GM12878 (cell line): ENCODE measurements around the gene B4GALT5. TPM values are rescaled to one million over a fixed set of nuclear protein-coding genes. Genes with fewer than 3 reads are reported as not detected.

Experiments used
- ATAC-seq: fragments of 200-7000 bp; cut with Tn5 transposase; 3 replicates; pipeline ENCODE4 v1.9.1; 2020; ENCODE audit warnings: mild to moderate bottlenecking, moderate library complexity
- BruUV-seq: library from RNA; stranded (reverse); fragments of 400-500 nt; replicated peaks from 2 replicates; lab custom pipeline; 2021; lab: Mats Ljungman, UMichigan
- CTCF ChIA-PET: fragments of 300-600 bp; sonication (Branson Sonifier 250); formaldehyde crosslinking; extraction: SDS; loops from one replicate; lab custom pipeline; 2021; ENCODE audit warnings: inconsistent platforms; lab: Yijun Ruan, JAX
- POLR2A ChIA-PET: fragments of 350-600 bp; formaldehyde crosslinking; extraction: SDS; loops from one replicate; lab custom pipeline; 2021; ENCODE audit warnings: inconsistent platforms; lab: Charles Lee
- RAD21 ChIA-PET: fragments of 300-600 bp; sonication (Branson Sonifier 250); formaldehyde crosslinking; loops from one replicate; lab custom pipeline; 2023; ENCODE audit warnings: antibody characterized with exemption; ENCODE audit not compliant: unreplicated experiment; lab: Charles Lee
- SMC1A ChIA-PET: fragments of 300-600 bp; sonication (Branson Sonifier 250); formaldehyde crosslinking; loops from one replicate; lab custom pipeline; 2023; ENCODE audit not compliant: unreplicated experiment, uncharacterized antibody; lab: Charles Lee
- DNase-seq: peaks from one replicate; pipeline ENCODE4 v3.0.0-alpha.2; 2011; ENCODE audit warnings: low read depth, low spot score
- FAIRE-seq: peaks from 3 replicates; lab custom pipeline; 2011; peaks lifted over from hg19 to GRCh38; lab: Jason Lieb, UNC
- H2AFZ ChIP-seq: 2 replicates; pipeline ENCODE4 v1.6.0; 2011; ENCODE audit warnings: low read depth, low read length, control low read depth; ENCODE audit not compliant: control insufficient read depth
- H3K27ac ChIP-seq: 2 replicates; pipeline ENCODE4 v1.5.1; 2011; ENCODE audit warnings: control low read depth; ENCODE audit not compliant: control insufficient read depth, insufficient read depth
- H3K27me3 ChIP-seq, 2 experiments: replicated peaks in 1 of 2; 2 replicates each; pipeline versions ENCODE4 v1.6.0 to v1.6.1; 2011; ENCODE audit warnings: low read length in 1 of 2; ENCODE audit not compliant: control insufficient read depth in 2 of 2, insufficient read depth in 2 of 2
- H3K36me3 ChIP-seq, 2 experiments: 2 replicates each; pipeline ENCODE4 v1.5.1; 2011; ENCODE audit warnings: low read length in 1 of 2; ENCODE audit not compliant: control insufficient read depth in 2 of 2, insufficient read depth in 2 of 2
- H3K4me1 ChIP-seq: 2 replicates; pipeline ENCODE4 v1.6.1; 2011; ENCODE audit warnings: mild to moderate bottlenecking, low read length, moderate library complexity, mixed read lengths; ENCODE audit not compliant: control insufficient read depth, insufficient read depth
- H3K4me2 ChIP-seq: 2 replicates; pipeline ENCODE4 v1.6.0; 2011; ENCODE audit warnings: control low read depth; ENCODE audit not compliant: control insufficient read depth, insufficient read depth
- H3K4me3 ChIP-seq: fragments of 200-600 bp; sonication (generic); 2 replicates; pipeline ENCODE4 v1.5.1; 2016
- H3K79me2 ChIP-seq: 2 replicates; pipeline ENCODE4 v1.6.0; 2011; ENCODE audit warnings: low read length; ENCODE audit not compliant: control insufficient read depth, insufficient read depth
- H3K9ac ChIP-seq: 2 replicates; pipeline ENCODE4 v1.8.0; 2011; ENCODE audit warnings: low read length, control low read depth, mixed read lengths; ENCODE audit not compliant: control insufficient read depth, insufficient read depth
- H3K9me3 ChIP-seq: replicated peaks from 3 replicates; pipeline ENCODE4 v1.5.1; 2011; ENCODE audit warnings: mild to moderate bottlenecking, low read length; ENCODE audit not compliant: control insufficient read depth, insufficient read depth
- H4K20me1 ChIP-seq: 2 replicates; pipeline ENCODE4 v1.6.0; 2011; ENCODE audit not compliant: control insufficient read depth, insufficient read depth
- ASH2L ChIP-seq: fragments of 300-600, 200-600 bp; sonication (generic); IDR thresholded peaks from 2 replicates; pipeline ENCODE4 v1.6.1; 2017; ENCODE audit warnings: low read depth, mild to moderate bottlenecking, borderline replicate concordance
- E4F1 ChIP-seq: fragments of 450-650 bp; IDR thresholded peaks from 2 replicates; pipeline ENCODE4 v1.6.1; 2018; ENCODE audit warnings: borderline replicate concordance, mild to moderate bottlenecking; ENCODE audit not compliant: partially characterized antibody
- EGR1 ChIP-seq, 2 experiments: IDR thresholded peaks; 1 replicate in 1 of 2; 2 replicates in 1 of 2; pipeline ENCODE4 v1.6.1; 2011 to 2012; ENCODE audit warnings: low read depth in 2 of 2, low read length in 2 of 2, borderline replicate concordance in 1 of 2, mild to moderate bottlenecking in 1 of 2, moderate library complexity in 1 of 2
- ETV6 ChIP-seq, 2 experiments: fragments of 450-650 bp in 1 of 2; IDR thresholded peaks in 1 of 2; conservative IDR thresholded peaks in 1 of 2; 2 replicates each; pipeline ENCODE4 v1.6.1; 2014; ENCODE audit warnings: antibody characterized with exemption in 1 of 2, borderline replicate concordance in 1 of 2, low read depth in 1 of 2, mild to moderate bottlenecking in 1 of 2, moderate library complexity in 1 of 2
- FOXM1 ChIP-seq: IDR thresholded peaks from 2 replicates; pipeline ENCODE4 v1.6.1; 2012; ENCODE audit warnings: low read depth, mild to moderate bottlenecking, inconsistent platforms, low read length, moderate library complexity
- HDAC2 ChIP-seq: fragments of 200-600 bp; sonication (generic); IDR thresholded peaks from 2 replicates; pipeline ENCODE4 v1.6.1; 2017
- IKZF1 ChIP-seq: fragments of 450-650 bp; conservative IDR thresholded peaks from 2 replicates; pipeline ENCODE4 v1.6.1; 2017; ENCODE audit warnings: antibody characterized with exemption, mild to moderate bottlenecking
- KAT2A ChIP-seq: conservative IDR thresholded peaks from 2 replicates; pipeline ENCODE4 v1.6.1; 2011; ENCODE audit warnings: low read depth, low read length; ENCODE audit not compliant: control insufficient read depth
- SKIL ChIP-seq: fragments of 450-650 bp; IDR thresholded peaks from 2 replicates; pipeline ENCODE4 v1.6.1; 2017; ENCODE audit warnings: mild to moderate bottlenecking, low read depth, inconsistent platforms; ENCODE audit not compliant: poor library complexity, severe bottlenecking
- ZNF217 ChIP-seq: fragments of 450-650 bp; IDR thresholded peaks from 2 replicates; pipeline ENCODE4 v1.6.1; 2017; ENCODE audit warnings: antibody characterized with exemption, mild to moderate bottlenecking
- WGBS: methylation state at CpG from one replicate; pipeline ENCODE4 v1.1.6; 2016; ENCODE audit warnings: low lambda C conversion rate; ENCODE audit not compliant: insufficient replicate concordance, insufficient coverage; ENCODE audit errors: missing lambda C conversion rate; 5-methylcytosine and 5-hydroxymethylcytosine counted together
- in situ Hi-C: fragments of 300-500 bp; cut with MboI; formaldehyde crosslinking; loops from 9 replicates; pipeline ENCODE4 v1.14.3; 2018; ENCODE audit warnings: mixed read lengths
- intact Hi-C: fragments of 100-400 bp; cut with micrococcal nuclease; formaldehyde crosslinking; loops from one replicate; pipeline ENCODE4 v1.14.2; 2022; ENCODE audit not compliant: unreplicated experiment
- polyA plus RNA-seq, 11 experiments: library from polyadenylated mRNA; depleted of rRNA in 4 of 11; unstranded in 6 of 11; stranded (reverse) in 5 of 11; fragments of >200 nt; fragmentation: Nextera tagmentation in 4 of 11; fragmentation: Illumina TruSeq in 1 of 11; extraction: Ambion mirVana in 4 of 11; extraction: Trizol in 1 of 11; gene quantifications; 1 replicate in 1 of 11; 2 replicates in 10 of 11; pipeline versions ENCODE4 v1.2.1 to v1.2.3, GENCODE V29; 2011 to 2016; ENCODE audit warnings: inconsistent platforms in 2 of 11, missing spikeins in 2 of 11, low read depth in 1 of 11
- total RNA-seq, 4 experiments: library from RNA; depleted of rRNA in 3 of 4; stranded (reverse); fragments of >200 nt in 3 of 4; fragmentation: Illumina TruSeq in 1 of 4; extraction: Trizol in 1 of 4; gene quantifications; 2 replicates each; pipeline versions ENCODE4 v1.2.1 to v1.2.3, GENCODE V29; 2013 to 2021
- TF ChIP-seq, protein P1 (sequence below): IDR thresholded peaks from 2 replicates; pipeline ENCODE4 v1.6.1; 2012; ENCODE audit warnings: low read length, inconsistent platforms
- TF ChIP-seq, protein P2 (sequence below): fragments of 150-350 bp; IDR thresholded peaks from 2 replicates; pipeline ENCODE4 v1.6.1; 2014; ENCODE audit warnings: mild to moderate bottlenecking, low read depth, low read length

The B4GALT5 gene
- total and polyA plus RNA-seq, 10 of the 15 experiments (the other 5 are each of a cell fraction or from before 2014, with no cell fraction given): 2.0 to 55.5 (median 20.2) TPM

- no peaks in the 10 kb centered on the region for H3K27me3 ChIP-seq
- H3K79me2 ChIP-seq: no peaks in the 10 kb centered on the region
- H3K27ac ChIP-seq: no peak overlapping the region
- 81% methylated on average over 15 of the region's 15 CpGs for WGBS
- ChIA-PET POLR2A (interaction anchor here (0.6 to 1.2 kb wide), 2 partner anchors 53 to 233 kb away, joined by 3 to 4 read pairs; no protein-coding TSS in a partner anchor), RAD21 (interaction anchor here (1.0 to 1.4 kb wide), 3 partner anchors 53 to 231 kb away, joined by 3 to 4 read pairs (median 3); no protein-coding TSS in a partner anchor)
- no peak overlapping the region for H3K9ac ChIP-seq
- FAIRE-seq (no peak), DNase-seq (no peak), ATAC-seq (no peak)
- in situ Hi-C loops (no loop called here), intact Hi-C loops (no loop called here)
- no peaks in the 10 kb centered on the region for H3K36me3 ChIP-seq
- H4K20me1 ChIP-seq: no peaks in the 10 kb centered on the region
- H3K9me3 ChIP-seq: no peaks in the 10 kb centered on the region
- BruUV-seq: no TSS peak
- H2AFZ ChIP-seq: no peak overlapping the region
- peaks cover 22% of the 10 kb centered on the region for H3K4me1 ChIP-seq
- H3K4me2 ChIP-seq: no peak overlapping the region
- H3K4me3 ChIP-seq: no peak overlapping the region
- no peak for TF ChIP-seq FOXM1
- no peak for TF ChIP-seq ASH2L
- TF ChIP-seq ZNF217: no peak
- TF ChIP-seq, protein P1, sequence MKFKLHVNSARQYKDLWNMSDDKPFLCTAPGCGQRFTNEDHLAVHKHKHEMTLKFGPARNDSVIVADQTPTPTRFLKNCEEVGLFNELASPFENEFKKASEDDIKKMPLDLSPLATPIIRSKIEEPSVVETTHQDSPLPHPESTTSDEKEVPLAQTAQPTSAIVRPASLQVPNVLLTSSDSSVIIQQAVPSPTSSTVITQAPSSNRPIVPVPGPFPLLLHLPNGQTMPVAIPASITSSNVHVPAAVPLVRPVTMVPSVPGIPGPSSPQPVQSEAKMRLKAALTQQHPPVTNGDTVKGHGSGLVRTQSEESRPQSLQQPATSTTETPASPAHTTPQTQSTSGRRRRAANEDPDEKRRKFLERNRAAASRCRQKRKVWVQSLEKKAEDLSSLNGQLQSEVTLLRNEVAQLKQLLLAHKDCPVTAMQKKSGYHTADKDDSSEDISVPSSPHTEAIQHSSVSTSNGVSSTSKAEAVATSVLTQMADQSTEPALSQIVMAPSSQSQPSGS: no peak
- no peak for TF ChIP-seq KAT2A
- TF ChIP-seq, protein P2, sequence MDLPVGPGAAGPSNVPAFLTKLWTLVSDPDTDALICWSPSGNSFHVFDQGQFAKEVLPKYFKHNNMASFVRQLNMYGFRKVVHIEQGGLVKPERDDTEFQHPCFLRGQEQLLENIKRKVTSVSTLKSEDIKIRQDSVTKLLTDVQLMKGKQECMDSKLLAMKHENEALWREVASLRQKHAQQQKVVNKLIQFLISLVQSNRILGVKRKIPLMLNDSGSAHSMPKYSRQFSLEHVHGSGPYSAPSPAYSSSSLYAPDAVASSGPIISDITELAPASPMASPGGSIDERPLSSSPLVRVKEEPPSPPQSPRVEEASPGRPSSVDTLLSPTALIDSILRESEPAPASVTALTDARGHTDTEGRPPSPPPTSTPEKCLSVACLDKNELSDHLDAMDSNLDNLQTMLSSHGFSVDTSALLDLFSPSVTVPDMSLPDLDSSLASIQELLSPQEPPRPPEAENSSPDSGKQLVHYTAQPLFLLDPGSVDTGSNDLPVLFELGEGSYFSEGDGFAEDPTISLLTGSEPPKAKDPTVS: no peak
- no peak for TF ChIP-seq IKZF1
- TF ChIP-seq EGR1 (IDR thresholded peaks at IDR 0.05; ENCODE audit: borderline replicate concordance in 1 of 2, low read depth in 2 of 2, low read length in 2 of 2): no peak
- TF ChIP-seq SKIL: no peak
- TF ChIP-seq ETV6 (conservative IDR thresholded peaks at IDR 0.05 in 1 of 2, IDR thresholded peaks at IDR 0.05 in 1 of 2; ENCODE audit: borderline replicate concordance in 1 of 2, low read depth in 1 of 2): no peak
- TF ChIP-seq HDAC2: no peak
- no peak for TF ChIP-seq E4F1
- TF ChIP-seq, all 136 proteins: peak for 0
- CTCF ChIA-PET: interaction anchor here (0.6 to 3.1 kb wide), 6 partner anchors 53 to 317 kb away, joined by 3 to 14 read pairs (median 6); no protein-coding TSS in a partner anchor
- SMC1A ChIA-PET: interaction anchor here (0.7 to 4.2 kb wide), 7 partner anchors 15 to 294 kb away, joined by 3 to 22 read pairs (median 3); no protein-coding TSS in a partner anchor
These were observed 98.1 kb downstream of the B4GALT5 start for GRCh38 chr20:49615401-49616153.
